IMR-90 (cell line): ENCODE measurements around the gene ITSN1. TPM values are rescaled to one million over a fixed set of nuclear protein-coding genes. Genes with fewer than 3 reads are reported as not detected.

Experiments used
- ATAC-seq: fragments of 200-7000 bp; cut with Tn5 transposase; 2 replicates; pipeline ENCODE4 v1.9.1; 2020; ENCODE audit warnings: low read depth, mild to moderate bottlenecking, moderate library complexity
- BruUV-seq: library from RNA; stranded (reverse); fragments of 400-500 nt; replicated peaks from 2 replicates; lab custom pipeline; 2021; lab: Mats Ljungman, UMichigan
- CTCF ChIA-PET: fragments of 300-600 bp; formaldehyde crosslinking; extraction: SDS; loops from one replicate; lab custom pipeline; 2021; ENCODE audit warnings: antibody characterized with exemption; lab: Yijun Ruan, JAX
- POLR2A ChIA-PET: fragments of 300-600 bp; sonication (Branson Sonifier 250); formaldehyde crosslinking; loops from one replicate; lab custom pipeline; 2022; ENCODE audit warnings: antibody characterized with exemption; ENCODE audit not compliant: unreplicated experiment; lab: Charles Lee
- DNase-seq: peaks from one replicate; pipeline ENCODE4 v3.0.0; 2013
- H2AFZ ChIP-seq: replicated peaks from 2 replicates; pipeline ENCODE3; 2013; ENCODE audit warnings: low read length, mild to moderate bottlenecking; ENCODE audit not compliant: poor library complexity
- H2AK5ac ChIP-seq: 2 replicates; pipeline ENCODE4 v1.6.1; 2013; ENCODE audit warnings: low read depth, low read length, inconsistent platforms
- H2AK9ac ChIP-seq: replicated peaks from 2 replicates; pipeline ENCODE3; 2013; ENCODE audit warnings: mild to moderate bottlenecking, low read depth, low read length, moderate library complexity; ENCODE audit not compliant: poor library complexity
- H2BK120ac ChIP-seq: 2 replicates; pipeline ENCODE4 v1.6.1; 2013; ENCODE audit warnings: low read depth, low read length, inconsistent platforms
- H2BK15ac ChIP-seq: 3 replicates; pipeline ENCODE4 v1.6.1; 2013; ENCODE audit warnings: low read depth, low read length, inconsistent platforms
- H2BK20ac ChIP-seq: 2 replicates; pipeline ENCODE4 v1.6.1; 2013; ENCODE audit warnings: low read depth, mild to moderate bottlenecking, inconsistent platforms, low read length, moderate library complexity
- H2BK5ac ChIP-seq: 2 replicates; pipeline ENCODE4 v1.6.1; 2013; ENCODE audit warnings: mild to moderate bottlenecking, low read depth, low read length, inconsistent platforms; ENCODE audit not compliant: poor library complexity, severe bottlenecking
- H3K14ac ChIP-seq: replicated peaks from 2 replicates; pipeline ENCODE4 v1.6.1; 2013; ENCODE audit warnings: low read depth, low read length, inconsistent platforms
- H3K18ac ChIP-seq: 2 replicates; pipeline ENCODE4 v1.6.1; 2013; ENCODE audit warnings: low read depth, low read length, control low read depth
- H3K23ac ChIP-seq: 2 replicates; pipeline ENCODE4 v1.6.1; 2013; ENCODE audit warnings: low read depth, low read length, inconsistent platforms
- H3K27ac ChIP-seq: 2 replicates; pipeline ENCODE4 v1.5.1; 2013; ENCODE audit warnings: mild to moderate bottlenecking, control low read depth, low read length; ENCODE audit not compliant: insufficient read depth
- H3K27me3 ChIP-seq: 2 replicates; pipeline ENCODE4 v1.6.1; 2013; ENCODE audit warnings: low read length; ENCODE audit not compliant: control insufficient read depth, insufficient read depth
- H3K36me3 ChIP-seq: 2 replicates; pipeline ENCODE4 v1.6.1; 2013; ENCODE audit warnings: low read length, mixed read lengths; ENCODE audit not compliant: control insufficient read depth, insufficient read depth
- H3K4ac ChIP-seq: 2 replicates; pipeline ENCODE4 v1.6.1; 2013; ENCODE audit warnings: low read depth, low read length, inconsistent platforms
- H3K4me1 ChIP-seq: 2 replicates; pipeline ENCODE4 v1.6.1; 2013; ENCODE audit warnings: low read length, mixed read lengths; ENCODE audit not compliant: control insufficient read depth, insufficient read depth
- H3K4me2 ChIP-seq: 2 replicates; pipeline ENCODE4 v1.6.1; 2013; ENCODE audit warnings: low read depth, mild to moderate bottlenecking, control low read depth, low read length, moderate library complexity
- H3K4me3 ChIP-seq: 2 replicates; pipeline ENCODE4 v1.5.1; 2013; ENCODE audit warnings: low read depth, mild to moderate bottlenecking, control low read depth, low read length, moderate library complexity; ENCODE audit not compliant: insufficient read depth
- H3K56ac ChIP-seq: 2 replicates; pipeline ENCODE4 v1.6.1; 2013; ENCODE audit warnings: low read length, inconsistent platforms; ENCODE audit not compliant: insufficient read depth; ENCODE audit errors: extremely low read depth
- H3K79me1 ChIP-seq, 2 experiments: 2 replicates each; pipeline ENCODE4 v1.6.1; 2013; ENCODE audit warnings: low read length in 2 of 2, inconsistent platforms in 1 of 2, low read depth in 1 of 2
- H3K9ac ChIP-seq: 2 replicates; pipeline ENCODE4 v1.6.1; 2013; ENCODE audit warnings: low read depth, low read length, control low read depth
- H3K9me1 ChIP-seq: 2 replicates; pipeline ENCODE4 v1.6.1; 2013; ENCODE audit warnings: low read length, inconsistent platforms; ENCODE audit not compliant: insufficient read depth
- H3K9me3 ChIP-seq: 2 replicates; pipeline ENCODE4 v1.6.1; 2013; ENCODE audit warnings: low read length; ENCODE audit not compliant: control insufficient read depth, insufficient read depth
- H4K20me1 ChIP-seq: 2 replicates; pipeline ENCODE4 v1.6.1; 2013; ENCODE audit warnings: low read length, inconsistent platforms; ENCODE audit not compliant: insufficient read depth
- H4K5ac ChIP-seq: 2 replicates; pipeline ENCODE4 v1.6.1; 2013; ENCODE audit warnings: mild to moderate bottlenecking, low read depth, low read length, control low read depth
- H4K8ac ChIP-seq, 2 experiments: 2 replicates each; pipeline ENCODE4 v1.6.1; 2013; ENCODE audit warnings: low read depth in 2 of 2, low read length in 2 of 2, control low read depth in 1 of 2, inconsistent platforms in 1 of 2
- H4K91ac ChIP-seq: 2 replicates; pipeline ENCODE4 v1.6.1; 2013; ENCODE audit warnings: low read depth, low read length, inconsistent platforms; ENCODE audit not compliant: insufficient read depth
- MAFK ChIP-seq: IDR thresholded peaks from 2 replicates; pipeline ENCODE4 v1.6.1; 2012; ENCODE audit warnings: low read depth, low read length, improper control_type of control experiment
- RCOR1 ChIP-seq: IDR thresholded peaks from 2 replicates; pipeline ENCODE4 v1.6.1; 2012; ENCODE audit warnings: mild to moderate bottlenecking, low read length, improper control_type of control experiment; ENCODE audit not compliant: insufficient replicate concordance
- RFX5 ChIP-seq: IDR thresholded peaks from 2 replicates; pipeline ENCODE4 v1.8.0; 2012; ENCODE audit warnings: low read depth, mild to moderate bottlenecking, low read length, moderate library complexity
- WGBS, 2 experiments: methylation state at CpG; one replicate each; pipeline versions ENCODE4 v1.1.5 to v1.1.7; 2013; ENCODE audit warnings: missing lambda C conversion rate in 2 of 2; ENCODE audit not compliant: insufficient read length in 1 of 2; ENCODE audit errors: extremely low coverage in 2 of 2; 5-methylcytosine and 5-hydroxymethylcytosine counted together
- dilution Hi-C: fragments of 300-500 bp; cut with HindIII; formaldehyde crosslinking; loops from one replicate; pipeline ENCODE4 v1.14.3; 2018; ENCODE audit warnings: low sequenced_read_pairs; ENCODE audit not compliant: unreplicated experiment
- in situ Hi-C: fragments of 300-500 bp; cut with MboI; formaldehyde crosslinking; loops from 3 replicates; pipeline ENCODE4 v1.14.3; 2019; ENCODE audit warnings: low sequenced_read_pairs, inconsistent platforms, mixed read lengths
- intact Hi-C: fragments of 100-400 bp; cut with micrococcal nuclease; formaldehyde crosslinking; loops from 2 replicates; pipeline ENCODE4 v1.10.0; 2022
- polyA plus RNA-seq, 3 experiments: library from polyadenylated mRNA; depleted of rRNA; stranded (reverse); fragments of >200 nt; gene quantifications; 2 replicates each; pipeline ENCODE4 v1.2.3, GENCODE V29; 2012; ENCODE audit warnings: low replicate concordance in 1 of 3
- total RNA-seq: library from RNA; depleted of rRNA; stranded (reverse); fragments of >200 nt; gene quantifications from 2 replicates; pipeline ENCODE4 v1.2.3, GENCODE V29; 2012

Gene ITSN1
- total and polyA plus RNA-seq, 2 of the 4 experiments (the other 2 are of a cell fraction): 45.4 to 62.0 TPM

DNA sequence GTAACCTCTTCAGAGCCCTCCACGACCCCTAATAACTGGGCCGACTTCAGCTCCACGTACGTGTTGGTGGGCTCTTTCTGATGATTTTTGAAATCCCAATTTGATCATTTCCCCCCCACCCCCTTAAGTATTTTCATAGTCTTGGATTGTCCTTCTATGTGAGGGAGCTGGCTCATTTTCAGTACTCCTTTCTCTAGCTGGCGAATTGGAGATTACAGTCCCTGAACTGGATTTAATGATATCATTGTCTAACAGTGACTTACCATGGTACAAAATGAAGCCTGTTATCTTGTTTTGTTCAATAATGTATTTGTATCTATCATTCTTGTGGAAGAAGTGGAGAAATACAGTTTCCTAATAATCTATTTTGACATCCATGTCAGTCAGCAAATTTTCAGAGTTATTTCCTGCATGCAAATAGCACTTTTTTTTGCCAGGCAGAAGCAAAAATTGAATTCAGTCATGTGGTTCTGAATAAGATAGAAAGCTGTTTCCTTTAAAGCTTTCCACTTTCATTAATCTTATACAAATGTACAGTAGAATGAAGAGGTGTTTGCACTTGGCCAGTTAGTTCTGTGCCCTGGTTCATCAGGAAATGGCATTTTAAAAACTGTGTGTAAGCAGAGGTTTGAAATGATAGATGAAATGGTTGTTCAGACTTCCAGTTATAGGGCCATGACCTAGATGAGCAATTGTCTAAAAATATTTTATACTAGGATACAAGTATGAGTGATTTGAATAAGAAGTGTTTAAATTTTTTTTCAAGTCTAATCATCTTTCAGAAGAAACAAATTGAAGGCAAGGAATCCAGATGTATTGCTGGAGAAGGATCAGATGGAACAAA, 169.1 kb downstream of the ITSN1 start:
- no peak overlapping the region for H3K14ac ChIP-seq
- no TSS peak for BruUV-seq
- no peak overlapping the region for H4K5ac ChIP-seq
- no peak overlapping the region for H3K27ac ChIP-seq
- no peak overlapping the region for H3K56ac ChIP-seq
- H3K4me2 ChIP-seq: no peak overlapping the region
- peaks cover 2% of the 10 kb centered on the region; the same call in 1 of the 2 replicates for H3K4me1 ChIP-seq
- no peak overlapping the region for H3K4me3 ChIP-seq
- no peak overlapping the region for H2BK5ac ChIP-seq
- no peak overlapping the region for H2AK5ac ChIP-seq
- H2BK20ac ChIP-seq: no peak overlapping the region
- no peak overlapping the region for H4K91ac ChIP-seq
- ATAC-seq (no peak), DNase-seq (no peak)
- no peak overlapping the region for H3K18ac ChIP-seq
- no CpG with 5 or more reads among the region's 5 CpGs for WGBS, 2 experiments
- POLR2A ChIA-PET: no interaction called here
- TF ChIP-seq RFX5 (no peak), RCOR1 (no peak), MAFK (no peak)
- no peaks in the 10 kb centered on the region for H3K27me3 ChIP-seq
- dilution Hi-C loops (no loop called here), intact Hi-C loops (no loop called here), in situ Hi-C loops (no loop called here)
- no peaks in the 10 kb centered on the region for H4K20me1 ChIP-seq
- no peak overlapping the region for H2AK9ac ChIP-seq
- no peak overlapping the region for H2AFZ ChIP-seq
- H3K9ac ChIP-seq: no peak overlapping the region
- H3K79me1 ChIP-seq: peaks cover 0 to 5% of the 10 kb centered on the region in 2 experiments; a peak in 1 of 4 replicates
- no peak overlapping the region for H2BK15ac ChIP-seq
- CTCF ChIA-PET: no interaction called here
- H3K23ac ChIP-seq: no peak overlapping the region
- H3K9me3 ChIP-seq: no peaks in the 10 kb centered on the region
- no peak overlapping the region for H2BK120ac ChIP-seq
- no peak overlapping the region for H3K4ac ChIP-seq
- H3K36me3 ChIP-seq: peaks cover 22% of the 10 kb centered on the region
- peaks cover 7% of the 10 kb centered on the region; the same call in 1 of the 2 replicates for H3K9me1 ChIP-seq
- no peak overlapping the region for H4K8ac ChIP-seq
